ENCODE data around the gene PIBF1.
"Not testable (repeated sequence)": the region's sequence is repeated elsewhere in the genome, so short reads cannot be mapped to it uniquely, and the experiment has no call there.

PIBF1 gene

GRCh38 chr13:73035660-73036059 is 253.7 kb downstream of the PIBF1 start:
- DNase-seq = no peak

GRCh38 chr13:73036566-73036965 is 254.6 kb downstream of the PIBF1 start:
- no peak for DNase-seq

- DNase-seq = no peak
Measured at GRCh38 chr13:73038064-73038463, 256.1 kb downstream of the PIBF1 start.

- DNase-seq = no peak
Measured at GRCh38 chr13:73039201-73040108, 257.5 kb downstream of the PIBF1 start.

DNA sequence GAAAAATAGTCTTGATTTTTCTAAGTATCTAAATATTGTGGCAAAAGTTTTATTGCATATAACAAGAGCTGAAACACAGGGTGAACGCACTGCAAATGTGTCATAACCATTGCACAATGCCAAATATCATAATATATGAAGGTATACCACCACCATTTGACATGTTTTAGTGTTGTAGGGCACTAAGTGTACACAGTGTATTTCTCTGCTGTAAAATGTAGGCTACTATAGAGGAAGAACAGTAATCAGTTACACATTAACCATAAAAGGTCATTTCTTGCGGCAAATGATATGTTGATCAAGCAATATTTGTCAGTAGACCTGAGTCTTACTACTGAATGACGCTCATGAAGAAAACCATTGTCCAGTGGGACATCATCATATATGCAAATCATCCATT is 258.6 kb downstream of the PIBF1 start:
- no peak for DNase-seq

GRCh38 chr13:73040968-73041596 is 259.1 kb downstream of the PIBF1 start:
- DNase-seq = no peak

DNA sequence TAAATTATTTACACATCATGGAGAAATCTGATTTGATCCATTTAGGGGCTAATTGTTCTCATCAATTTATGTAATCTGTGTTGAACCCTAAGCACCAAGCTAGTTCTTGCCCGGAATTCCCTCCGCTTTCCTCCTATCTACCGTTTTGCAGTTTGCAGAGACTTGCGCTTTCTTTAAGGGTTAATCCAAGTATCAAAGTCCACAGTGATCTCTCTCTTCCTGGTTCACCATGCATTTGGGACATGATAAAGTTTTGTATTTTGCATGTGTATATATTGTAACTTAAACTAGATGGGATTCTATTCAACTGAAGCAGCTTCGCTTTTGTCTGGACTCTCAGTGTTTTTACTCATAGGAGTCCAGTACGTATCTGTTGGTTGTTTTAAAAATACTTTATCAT is 263.1 kb downstream of the PIBF1 start:
- DNase-seq = no peak

GRCh38 chr13:73048615-73049014 is 266.7 kb downstream of the PIBF1 start:
- not testable (repeated sequence) for DNase-seq

- DNase-seq = peak; percentile 90
Measured at GRCh38 chr13:73054712-73055111, 272.8 kb downstream of the PIBF1 start.

- DNase-seq = no peak
Measured at GRCh38 chr13:73055813-73056564, 274.1 kb downstream of the PIBF1 start.

GRCh38 chr13:73056565-73056962 is 274.6 kb downstream of the PIBF1 start:
- DNase-seq = no peak

DNA sequence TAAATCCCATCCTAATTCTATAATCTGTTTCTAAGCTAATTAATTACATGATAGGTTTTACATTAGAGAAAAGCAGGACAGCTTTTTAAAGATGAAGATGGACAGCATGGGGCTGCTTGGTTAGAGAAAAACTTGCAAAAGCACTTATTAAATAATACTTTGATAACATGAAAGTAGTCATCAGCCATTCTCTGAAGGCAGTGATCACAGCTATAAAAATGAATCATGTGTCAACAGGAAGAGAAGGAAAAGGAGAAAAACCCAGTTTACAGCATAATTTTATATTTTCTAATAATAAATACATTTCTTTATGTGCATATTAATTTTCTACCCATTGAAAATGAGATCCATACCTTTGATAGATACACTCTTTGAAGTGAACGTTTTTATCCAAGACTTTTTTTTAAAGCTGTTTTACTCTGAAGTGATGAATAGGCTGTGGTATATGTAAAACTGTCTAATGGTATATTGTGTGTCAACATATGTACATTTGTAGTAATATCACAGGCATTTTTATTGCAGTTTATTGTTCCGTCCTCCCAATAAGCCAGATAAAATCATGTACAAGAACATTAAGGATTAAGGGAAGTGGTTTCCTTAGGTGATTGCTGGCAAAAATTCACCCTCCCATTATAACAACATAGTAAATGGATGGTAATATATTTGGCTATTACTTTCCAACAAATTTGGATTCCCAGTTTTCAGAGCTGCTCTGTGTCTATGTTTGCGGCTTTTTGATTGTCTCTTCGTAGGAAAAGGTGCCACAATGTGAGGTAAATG is 275.5 kb downstream of the PIBF1 start:
- no peak for DNase-seq

- DNase-seq = no peak
Measured at GRCh38 chr13:73058064-73058313, 276.1 kb downstream of the PIBF1 start.

- DNase-seq = no peak
Measured at GRCh38 chr13:73058432-73058735, 276.5 kb downstream of the PIBF1 start.

DNA sequence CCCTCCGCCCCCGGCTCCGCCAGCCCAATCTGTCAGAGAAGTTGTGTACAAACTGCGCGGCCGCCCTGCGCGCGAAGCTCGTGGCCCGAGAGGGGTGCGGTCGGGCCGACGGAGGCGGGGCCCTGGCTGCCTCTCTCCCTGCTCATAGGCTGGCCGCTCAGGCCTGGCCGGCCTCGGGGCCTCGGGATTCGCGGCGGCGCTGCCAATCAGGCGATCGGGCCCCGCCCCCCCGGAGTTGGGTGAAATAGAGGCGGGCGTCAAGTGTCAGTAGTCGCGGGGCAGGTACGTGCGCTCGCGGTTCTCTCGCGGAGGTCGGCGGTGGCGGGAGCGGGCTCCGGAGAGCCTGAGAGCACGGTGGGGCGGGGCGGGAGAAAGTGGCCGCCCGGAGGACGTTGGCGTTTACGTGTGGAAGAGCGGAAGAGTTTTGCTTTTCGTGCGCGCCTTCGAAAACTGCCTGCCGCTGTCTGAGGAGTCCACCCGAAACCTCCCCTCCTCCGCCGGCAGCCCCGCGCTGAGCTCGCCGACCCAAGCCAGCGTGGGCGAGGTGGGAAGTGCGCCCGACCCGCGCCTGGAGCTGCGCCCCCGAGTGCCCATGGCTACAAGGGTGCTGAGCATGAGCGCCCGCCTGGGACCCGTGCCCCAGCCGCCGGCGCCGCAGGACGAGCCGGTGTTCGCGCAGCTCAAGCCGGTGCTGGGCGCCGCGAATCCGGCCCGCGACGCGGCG is 277.0 kb downstream of the PIBF1 start, which contains the start of gene KLF5:
Gene KLF5 (plus strand): TSS at position 270 of the 724 bp plus-strand sequence. CDS start 323 bp downstream, at position 593.
- peak; percentile 96 for DNase-seq

GRCh38 chr13:73059460-73060250 is 277.7 kb downstream of the PIBF1 start:
- no peak for DNase-seq

DNA sequence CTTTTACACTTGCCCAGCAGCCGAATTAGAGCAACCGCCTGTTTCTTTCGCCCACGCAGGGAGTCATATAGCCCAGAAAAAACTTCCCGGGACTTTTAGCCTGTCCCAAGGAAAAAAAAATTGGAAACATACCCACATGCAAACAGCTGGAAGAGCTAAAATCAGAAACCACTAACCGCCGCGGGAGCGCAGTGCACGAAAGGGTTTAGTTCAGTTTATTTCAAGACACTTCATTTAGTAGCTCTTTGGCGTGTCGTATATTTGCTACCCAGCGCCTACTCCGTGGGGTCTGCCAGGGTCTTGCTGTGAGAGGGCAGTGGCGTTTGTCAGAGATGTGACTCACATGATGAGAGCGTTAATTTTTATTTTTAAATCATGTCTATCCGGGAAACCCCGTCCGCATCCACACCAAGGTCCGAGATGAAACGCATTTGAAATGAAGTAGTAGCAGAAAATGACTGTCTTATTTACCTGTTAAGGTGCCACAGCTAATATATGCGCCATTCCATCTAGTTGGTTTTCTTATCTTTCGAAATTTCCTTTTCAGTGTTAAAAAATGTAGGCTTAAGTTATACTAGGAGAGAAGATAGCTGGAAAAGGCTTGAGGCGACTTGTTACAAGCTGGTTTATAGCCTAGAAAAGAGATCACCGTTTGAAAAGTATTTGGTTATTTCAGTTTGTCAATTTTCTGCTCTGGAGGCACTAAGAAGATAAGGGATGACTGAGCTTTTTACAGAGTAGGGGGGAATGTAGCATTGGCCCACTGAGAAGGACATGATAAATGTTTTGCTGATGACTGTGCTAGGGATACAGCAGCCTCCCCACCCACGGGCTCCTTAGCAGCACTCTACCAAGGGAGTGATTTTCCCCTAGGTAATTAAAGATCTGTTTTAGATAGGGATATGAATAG is 278.6 kb downstream of the PIBF1 start:
- DNase-seq = peak; percentile 65

GRCh38 chr13:73061473-73061872 is 279.5 kb downstream of the PIBF1 start:
- DNase-seq = no peak

DNA sequence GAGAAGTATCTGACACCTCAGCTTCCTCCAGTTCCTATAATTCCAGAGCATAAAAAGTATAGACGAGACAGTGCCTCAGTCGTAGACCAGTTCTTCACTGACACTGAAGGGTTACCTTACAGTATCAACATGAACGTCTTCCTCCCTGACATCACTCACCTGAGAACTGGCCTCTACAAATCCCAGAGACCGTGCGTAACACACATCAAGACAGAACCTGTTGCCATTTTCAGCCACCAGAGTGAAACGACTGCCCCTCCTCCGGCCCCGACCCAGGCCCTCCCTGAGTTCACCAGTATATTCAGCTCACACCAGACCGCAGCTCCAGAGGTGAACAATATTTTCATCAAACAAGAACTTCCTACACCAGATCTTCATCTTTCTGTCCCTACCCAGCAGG is 279.9 kb downstream of the PIBF1 start:
- DNase-seq = no peak

DNA sequence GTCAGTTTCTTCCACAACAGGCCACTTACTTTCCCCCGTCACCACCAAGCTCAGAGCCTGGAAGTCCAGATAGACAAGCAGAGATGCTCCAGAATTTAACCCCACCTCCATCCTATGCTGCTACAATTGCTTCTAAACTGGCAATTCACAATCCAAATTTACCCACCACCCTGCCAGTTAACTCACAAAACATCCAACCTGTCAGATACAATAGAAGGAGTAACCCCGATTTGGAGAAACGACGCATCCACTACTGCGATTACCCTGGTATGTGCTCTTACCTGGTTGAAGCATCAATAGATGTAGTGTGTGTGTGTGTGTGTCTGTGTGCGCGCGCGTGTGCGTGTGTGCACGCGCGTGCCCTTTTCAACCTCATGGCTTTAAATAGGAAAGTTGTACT is 280.5 kb downstream of the PIBF1 start:
- no peak for DNase-seq

DNA sequence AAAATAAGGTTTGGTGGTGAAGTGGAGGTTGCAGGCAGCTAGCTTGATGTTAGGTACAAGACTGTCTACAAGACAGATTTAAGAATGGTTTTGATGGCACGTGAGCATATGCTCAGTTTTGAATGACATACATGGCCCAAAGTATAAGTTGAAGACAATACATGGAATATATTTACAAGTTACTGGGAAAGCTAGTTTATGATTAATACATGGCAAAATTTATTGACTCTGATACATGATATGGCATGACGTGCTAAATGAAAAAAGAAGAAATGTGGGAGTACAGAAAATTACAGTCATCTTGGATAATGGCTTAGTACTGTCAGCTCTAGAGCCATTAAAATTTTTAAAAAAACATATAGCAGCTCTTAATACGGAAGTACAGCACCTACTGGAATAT is 281.2 kb downstream of the PIBF1 start:
- no peak for DNase-seq

Measured in NCI-H187 treated with DMSO at 0.1 percent for 48 hours (cell line).